RPMI8226 (cell line): Measurements from ENCODE around the gene KCNQ1.
"Not testable (repeated sequence)": the region's sequence is repeated elsewhere in the genome, so short reads cannot be mapped to it uniquely, and the experiment has no call there.

Source experiments
- DNase-seq: peaks from one replicate; pipeline ENCODE4 v3.0.0-alpha.2; 2015

Gene KCNQ1

GRCh38 chr11:2477936-2478335, 33.1 kb downstream of the KCNQ1 start:
- no peak for DNase-seq

GRCh38 chr11:2480067-2480873, 35.5 kb downstream of the KCNQ1 start:
- not testable (repeated sequence) for DNase-seq

GRCh38 chr11:2480874-2481220, 36.0 kb downstream of the KCNQ1 start:
- DNase-seq: no peak

GRCh38 chr11:2481253-2481652, 36.4 kb downstream of the KCNQ1 start:
- no peak for DNase-seq

- DNase-seq: no peak
These were observed 37.4 kb downstream of the KCNQ1 start for GRCh38 chr11:2482204-2482603.

- no peak for DNase-seq
These were observed 37.9 kb downstream of the KCNQ1 start for GRCh38 chr11:2482745-2483144.

GRCh38 chr11:2483426-2483825, 38.6 kb downstream of the KCNQ1 start:
- no peak for DNase-seq

GRCh38 chr11:2484576-2485125, 39.8 kb downstream of the KCNQ1 start:
- no peak for DNase-seq

GRCh38 chr11:2488004-2488403, 43.2 kb downstream of the KCNQ1 start:
- DNase-seq: no peak

GRCh38 chr11:2489083-2489482, 44.3 kb downstream of the KCNQ1 start:
- no peak for DNase-seq

GRCh38 chr11:2497951-2498350, 53.1 kb downstream of the KCNQ1 start:
- DNase-seq: not testable (repeated sequence)

- DNase-seq: no peak
These were observed 53.9 kb downstream of the KCNQ1 start for GRCh38 chr11:2498750-2499149.

GRCh38 chr11:2507212-2507901, 62.5 kb downstream of the KCNQ1 start:
- no peak for DNase-seq

- DNase-seq: no peak
These were observed 63.3 kb downstream of the KCNQ1 start for GRCh38 chr11:2507945-2508749.

- no peak for DNase-seq
These were observed 64.0 kb downstream of the KCNQ1 start for GRCh38 chr11:2508793-2509192.

GRCh38 chr11:2509481-2510001, 64.7 kb downstream of the KCNQ1 start:
- no peak for DNase-seq

GRCh38 chr11:2510626-2511402, 66.0 kb downstream of the KCNQ1 start:
- DNase-seq: no peak

- DNase-seq: no peak
These were observed 66.9 kb downstream of the KCNQ1 start for GRCh38 chr11:2511421-2512369.

- DNase-seq: no peak
These were observed 67.9 kb downstream of the KCNQ1 start for GRCh38 chr11:2512431-2513407.

- no peak for DNase-seq
These were observed 68.6 kb downstream of the KCNQ1 start for GRCh38 chr11:2513441-2513840.
